ENCODE measurements around the gene TSKU. TPM values are rescaled to one million over a fixed set of nuclear protein-coding genes. Genes with fewer than 3 reads are reported as not detected.
A peak's percentile ranks its signal among the peaks of the same experiment; 100 is the strongest.

Gene TSKU
- total RNA-seq, 2 experiments from 2014 or later: 1.5 to 1.8 TPM

DNA sequence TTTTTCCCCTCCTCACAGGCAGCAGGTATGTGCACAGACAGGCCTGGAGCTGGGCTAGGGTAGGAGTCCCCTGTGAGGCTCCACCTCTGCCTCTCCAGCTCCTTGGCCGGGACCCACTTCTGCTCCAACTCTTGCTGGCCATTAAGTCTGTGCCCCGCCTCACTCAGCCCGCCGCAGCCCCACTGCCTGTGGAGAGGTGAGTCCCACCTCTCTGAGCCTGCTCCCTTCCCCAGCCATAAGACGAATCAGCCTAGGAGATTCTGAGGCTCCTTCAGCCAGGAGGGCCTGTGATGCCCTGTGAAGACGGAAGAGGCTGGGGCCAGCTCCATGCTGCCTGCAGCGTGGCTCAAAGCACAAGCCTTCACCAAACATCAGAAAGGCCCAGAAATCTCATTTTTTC, 23.0 kb downstream of the TSKU start:
- Histone ChIP-seq H3K79me2 (ENCODE audit: insufficient read depth, low read depth, low read length) (no peaks in the 10 kb centered on the region), H3K4me2 (ENCODE audit: low read length) (no peak overlapping the region), H4K20me1 (ENCODE audit: insufficient read depth, low read length) (no peaks in the 10 kb centered on the region), H3K9me2 (ENCODE audit: insufficient read depth, low read length) (no peaks in the 10 kb centered on the region), H3K4me3 (ENCODE audit: low read depth, low read length, poor library complexity, severe bottlenecking) (no peak overlapping the region), H2AFZ (ENCODE audit: low read length) (no peak overlapping the region), H3K4me1 (ENCODE audit: insufficient read depth, low read length, poor library complexity, severe bottlenecking) (no peaks in the 10 kb centered on the region), H3K27ac (ENCODE audit: low read depth, low read length, poor library complexity, severe bottlenecking) (no peak overlapping the region), H3K9me3 (ENCODE audit: low read length) (no peaks in the 10 kb centered on the region), H3K36me3 (ENCODE audit: insufficient read depth, low read length) (no peaks in the 10 kb centered on the region)
- no peak for TF ChIP-seq EZH2phosphoT487 (IDR thresholded peaks at IDR 0.05; ENCODE audit: borderline replicate concordance, low read depth, low read length)
- TF ChIP-seq, protein P1, sequence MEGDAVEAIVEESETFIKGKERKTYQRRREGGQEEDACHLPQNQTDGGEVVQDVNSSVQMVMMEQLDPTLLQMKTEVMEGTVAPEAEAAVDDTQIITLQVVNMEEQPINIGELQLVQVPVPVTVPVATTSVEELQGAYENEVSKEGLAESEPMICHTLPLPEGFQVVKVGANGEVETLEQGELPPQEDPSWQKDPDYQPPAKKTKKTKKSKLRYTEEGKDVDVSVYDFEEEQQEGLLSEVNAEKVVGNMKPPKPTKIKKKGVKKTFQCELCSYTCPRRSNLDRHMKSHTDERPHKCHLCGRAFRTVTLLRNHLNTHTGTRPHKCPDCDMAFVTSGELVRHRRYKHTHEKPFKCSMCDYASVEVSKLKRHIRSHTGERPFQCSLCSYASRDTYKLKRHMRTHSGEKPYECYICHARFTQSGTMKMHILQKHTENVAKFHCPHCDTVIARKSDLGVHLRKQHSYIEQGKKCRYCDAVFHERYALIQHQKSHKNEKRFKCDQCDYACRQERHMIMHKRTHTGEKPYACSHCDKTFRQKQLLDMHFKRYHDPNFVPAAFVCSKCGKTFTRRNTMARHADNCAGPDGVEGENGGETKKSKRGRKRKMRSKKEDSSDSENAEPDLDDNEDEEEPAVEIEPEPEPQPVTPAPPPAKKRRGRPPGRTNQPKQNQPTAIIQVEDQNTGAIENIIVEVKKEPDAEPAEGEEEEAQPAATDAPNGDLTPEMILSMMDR (conservative IDR thresholded peaks at IDR 0.05; ENCODE audit: low read length): no peak
- BruUV-seq (replicated peaks): no TSS peak
- intact Hi-C loops (cut with micrococcal nuclease; ENCODE audit: unreplicated experiment): loop anchor here (2.0 kb wide), 1 partner anchor 285 kb away; no protein-coding TSS in a partner anchor
- DNase-seq (ENCODE audit: low spot score): no peak
- POLR2A ChIA-PET: no interaction called here
- CTCF ChIA-PET (ENCODE audit: unreplicated experiment): no interaction called here

DNA sequence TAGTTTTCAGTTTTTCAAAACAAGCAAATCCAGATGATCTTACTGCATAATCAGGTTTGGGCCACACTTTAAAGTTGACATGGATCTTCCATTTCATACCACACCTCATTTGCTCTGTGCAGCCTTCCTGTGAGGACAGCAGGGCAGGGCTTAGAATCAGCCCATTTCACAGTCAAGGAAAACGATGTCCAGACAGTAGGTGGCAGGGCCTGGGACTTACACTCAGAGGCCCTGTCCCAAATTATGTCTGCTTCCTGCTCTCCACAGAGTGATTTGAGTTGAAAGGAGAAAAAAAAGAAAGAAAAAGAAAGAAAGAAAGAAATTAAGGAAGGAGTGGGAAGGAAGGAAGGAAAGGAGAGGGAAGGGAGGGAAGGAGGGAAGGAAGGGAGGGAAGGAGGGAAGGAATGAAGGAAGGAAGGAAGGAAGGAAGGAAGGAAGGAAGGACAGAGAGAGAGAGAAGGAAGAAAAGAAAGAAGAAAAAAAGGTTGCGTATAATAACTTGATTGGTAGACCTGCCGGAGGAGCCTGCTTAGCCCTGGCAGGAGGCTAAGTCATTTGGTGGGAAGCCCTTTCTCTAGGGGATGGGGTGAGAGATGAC, 23.6 kb downstream of the TSKU start:
- Histone ChIP-seq H3K4me1 (ENCODE audit: insufficient read depth, low read length, poor library complexity, severe bottlenecking) (no peaks in the 10 kb centered on the region), H3K4me2 (ENCODE audit: low read length) (no peak overlapping the region), H3K9me3 (ENCODE audit: low read length) (no peaks in the 10 kb centered on the region), H4K20me1 (ENCODE audit: insufficient read depth, low read length) (no peaks in the 10 kb centered on the region), H3K36me3 (ENCODE audit: insufficient read depth, low read length) (no peaks in the 10 kb centered on the region), H3K9me2 (ENCODE audit: insufficient read depth, low read length) (no peaks in the 10 kb centered on the region), H2AFZ (ENCODE audit: low read length) (no peak overlapping the region), H3K27ac (ENCODE audit: low read depth, low read length, poor library complexity, severe bottlenecking) (no peak overlapping the region), H3K79me2 (ENCODE audit: insufficient read depth, low read depth, low read length) (no peaks in the 10 kb centered on the region), H3K4me3 (ENCODE audit: low read depth, low read length, poor library complexity, severe bottlenecking) (no peak overlapping the region)
- TF ChIP-seq, protein P1 (conservative IDR thresholded peaks at IDR 0.05; ENCODE audit: low read length): no peak
- no peak for TF ChIP-seq EZH2phosphoT487 (IDR thresholded peaks at IDR 0.05; ENCODE audit: borderline replicate concordance, low read depth, low read length)
- no TSS peak for BruUV-seq (replicated peaks)
- ChIA-PET CTCF (ENCODE audit: unreplicated experiment) (no interaction called here), POLR2A (no interaction called here)
- intact Hi-C loops (cut with micrococcal nuclease; ENCODE audit: unreplicated experiment): loop anchor here (2.0 kb wide), 1 partner anchor 284 kb away; no protein-coding TSS in a partner anchor
- no peak for DNase-seq (ENCODE audit: low spot score)

DNA sequence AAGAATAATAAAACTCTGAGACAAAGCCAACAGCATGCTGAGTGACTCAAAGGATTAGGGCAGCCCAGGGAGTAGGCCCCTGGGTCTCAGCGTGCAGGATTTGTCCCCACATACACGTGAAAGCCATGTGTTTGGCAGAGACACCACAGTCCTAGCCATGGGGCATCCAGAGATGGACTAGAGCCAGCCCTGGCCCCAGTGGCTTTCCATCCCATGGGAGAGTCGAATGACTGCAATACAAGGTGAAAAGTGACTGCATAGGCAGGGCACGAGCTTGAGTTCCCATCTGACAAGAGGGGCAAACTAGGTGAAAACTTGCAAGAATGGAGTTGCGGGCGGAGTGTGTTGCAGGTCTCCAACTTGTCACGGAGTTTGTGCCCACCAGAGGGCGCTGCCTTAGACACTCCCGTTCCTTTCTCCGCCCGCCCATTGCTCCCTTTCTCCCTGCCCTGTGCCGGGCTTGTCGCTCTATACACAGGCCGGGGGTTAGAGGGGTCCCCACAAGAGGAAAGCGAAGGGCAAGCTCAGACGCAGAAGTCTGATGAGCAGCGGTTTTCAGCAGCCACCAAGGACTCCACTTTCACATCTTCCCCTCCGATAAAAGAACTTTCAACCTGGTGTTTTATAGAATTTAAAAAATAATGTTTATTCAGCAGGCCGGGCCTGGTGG, 24.2 kb downstream of the TSKU start:
- Histone ChIP-seq H4K20me1 (ENCODE audit: insufficient read depth, low read length) (no peaks in the 10 kb centered on the region), H3K27ac (ENCODE audit: low read depth, low read length, poor library complexity, severe bottlenecking) (no peak overlapping the region), H3K36me3 (ENCODE audit: insufficient read depth, low read length) (no peaks in the 10 kb centered on the region), H3K9me3 (ENCODE audit: low read length) (no peaks in the 10 kb centered on the region), H3K4me2 (ENCODE audit: low read length) (no peak overlapping the region), H3K79me2 (ENCODE audit: insufficient read depth, low read depth, low read length) (no peaks in the 10 kb centered on the region), H3K4me1 (ENCODE audit: insufficient read depth, low read length, poor library complexity, severe bottlenecking) (no peaks in the 10 kb centered on the region), H2AFZ (ENCODE audit: low read length) (no peak overlapping the region), H3K4me3 (ENCODE audit: low read depth, low read length, poor library complexity, severe bottlenecking) (no peak overlapping the region), H3K9me2 (ENCODE audit: insufficient read depth, low read length) (no peaks in the 10 kb centered on the region)
- intact Hi-C loops (cut with micrococcal nuclease; ENCODE audit: unreplicated experiment): loop anchor here (2.0 kb wide), 1 partner anchor 283 kb away; no protein-coding TSS in a partner anchor
- ChIA-PET POLR2A (interaction anchor here (1.0 kb wide), 1 partner anchor 111 kb away, joined by 3 read pairs; no protein-coding TSS in a partner anchor), CTCF (ENCODE audit: unreplicated experiment) (no interaction called here)
- no TSS peak for BruUV-seq (replicated peaks)
- DNase-seq (ENCODE audit: low spot score): peak; percentile 69
- TF ChIP-seq, protein P1 (conservative IDR thresholded peaks at IDR 0.05; ENCODE audit: low read length): peak; percentile 87
- TF ChIP-seq EZH2phosphoT487 (IDR thresholded peaks at IDR 0.05; ENCODE audit: borderline replicate concordance, low read depth, low read length): no peak

Data from OCI-LY7 (cell line).